ENCODE results near the gene DNM3. TPM values are rescaled to one million over a fixed set of nuclear protein-coding genes. Genes with fewer than 3 reads are reported as not detected.
"Not testable (repeated sequence)": the region's sequence is repeated elsewhere in the genome, so short reads cannot be mapped to it uniquely, and the experiment has no call there.

DNM3 gene
- total RNA-seq, 1 donor from 2014 or later = 1.8 TPM

DNA sequence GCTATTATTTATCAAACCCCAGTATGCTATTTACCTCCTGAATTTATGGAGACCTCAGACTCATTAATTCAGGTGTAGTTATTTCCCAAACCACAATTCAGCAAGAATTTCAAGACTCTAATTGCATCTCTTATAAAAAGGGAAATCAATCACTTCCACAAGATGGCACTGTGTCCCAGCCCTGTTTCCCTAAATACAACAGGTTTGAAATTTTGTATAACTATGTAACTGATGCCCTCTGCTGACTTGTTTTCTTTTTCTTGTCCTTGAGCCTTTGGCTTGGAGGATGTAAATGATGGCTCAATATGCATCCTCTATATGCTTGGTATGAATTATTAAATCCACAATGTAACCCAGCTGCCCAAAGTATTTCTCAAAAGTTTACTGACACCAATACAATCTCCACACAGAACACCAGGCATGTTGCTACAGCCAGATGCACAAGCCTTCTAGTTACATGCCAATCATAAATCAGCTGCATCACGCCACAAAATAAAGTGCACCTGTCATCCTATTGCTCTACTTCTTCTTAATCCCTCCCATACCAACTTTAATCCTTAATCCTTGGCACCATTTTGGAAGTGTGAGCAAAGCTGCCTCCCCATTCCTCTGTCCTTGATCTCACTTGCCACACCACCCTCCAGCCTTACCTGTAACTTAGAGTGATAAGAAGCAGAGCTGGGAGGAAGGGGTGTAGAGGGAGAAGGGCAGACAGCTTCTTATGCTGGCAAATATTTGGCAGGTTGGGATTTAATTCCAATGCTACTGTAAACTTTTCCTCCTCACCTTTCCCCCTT, 588.2 kb downstream of the DNM3 start:
- DNase-seq (ENCODE audit: low read depth) = no peak
- peak; percentile 87 for TF ChIP-seq CTCF (conservative IDR thresholded peaks at IDR 0.05; ENCODE audit: low read depth, low read length)
- no peak overlapping the region for H3K4me3 ChIP-seq (ENCODE audit: low read depth, low read length)

GRCh38 chr1:172430128-172430454, 588.8 kb downstream of the DNM3 start:
- H3K4me3 ChIP-seq (ENCODE audit: low read depth, low read length) = no peak overlapping the region
- no peak for TF ChIP-seq CTCF (conservative IDR thresholded peaks at IDR 0.05; ENCODE audit: low read depth, low read length)

DNA sequence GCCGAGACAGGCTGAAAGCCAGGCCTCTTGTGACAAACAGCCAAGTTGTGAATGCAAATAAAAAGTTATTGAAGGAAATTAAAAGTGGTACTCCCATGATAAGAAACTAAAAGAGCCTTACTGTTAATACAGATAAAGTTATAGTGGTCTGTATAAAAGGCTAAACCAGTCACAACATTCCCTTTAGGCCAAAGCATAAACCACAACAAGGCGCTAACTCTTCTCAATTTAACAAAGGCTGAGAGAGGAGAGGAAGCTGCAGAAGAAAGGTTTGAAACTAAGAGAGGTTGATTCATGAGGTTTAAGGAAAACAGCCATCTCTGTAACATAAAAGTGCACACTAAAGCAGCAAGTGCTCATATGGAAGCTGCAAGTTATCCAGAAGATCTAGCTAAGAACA, 589.9 kb downstream of the DNM3 start:
- no peak for TF ChIP-seq CTCF (conservative IDR thresholded peaks at IDR 0.05; ENCODE audit: low read depth, low read length)
- DNase-seq (ENCODE audit: low read depth) = no peak
- H3K4me3 ChIP-seq (ENCODE audit: low read depth, low read length) = no peak overlapping the region

More at GRCh38 chr1:172430128-172430454, 588.8 kb downstream of the DNM3 start:
- DNase-seq (ENCODE audit: low read depth) = no peak

GRCh38 chr1:172431721-172432192, 590.5 kb downstream of the DNM3 start:
- TF ChIP-seq CTCF (conservative IDR thresholded peaks at IDR 0.05; ENCODE audit: low read depth, low read length) = no peak
- no peak overlapping the region for H3K4me3 ChIP-seq (ENCODE audit: low read depth, low read length)
- no peak for DNase-seq (ENCODE audit: low read depth)

- not testable (repeated sequence) for DNase-seq (ENCODE audit: low read depth); H3K4me3 ChIP-seq (ENCODE audit: low read depth, low read length)
Observed at GRCh38 chr1:172437183-172437582, 595.9 kb downstream of the DNM3 start.

GRCh38 chr1:172442404-172442803, 601.1 kb downstream of the DNM3 start:
- DNase-seq (ENCODE audit: low read depth) = no peak
- H3K4me3 ChIP-seq (ENCODE audit: low read depth, low read length) = no peak overlapping the region
- TF ChIP-seq CTCF (conservative IDR thresholded peaks at IDR 0.05; ENCODE audit: low read depth, low read length) = no peak

- TF ChIP-seq CTCF (conservative IDR thresholded peaks at IDR 0.05; ENCODE audit: low read depth, low read length) = no peak
- DNase-seq (ENCODE audit: low read depth) = no peak
- H3K4me3 ChIP-seq (ENCODE audit: low read depth, low read length) = peak overlapping the region; percentile 86
Observed at GRCh38 chr1:172442843-172443565, 601.7 kb downstream of the DNM3 start.

Measured in epithelial cell of proximal tubule (primary cell).